ENCODE results near the gene CERT1. TPM values are rescaled to one million over a fixed set of nuclear protein-coding genes. Genes with fewer than 3 reads are reported as not detected.

The CERT1 gene
- total RNA-seq, 1 experiment from 2014 or later, result 50.2 TPM

DNA sequence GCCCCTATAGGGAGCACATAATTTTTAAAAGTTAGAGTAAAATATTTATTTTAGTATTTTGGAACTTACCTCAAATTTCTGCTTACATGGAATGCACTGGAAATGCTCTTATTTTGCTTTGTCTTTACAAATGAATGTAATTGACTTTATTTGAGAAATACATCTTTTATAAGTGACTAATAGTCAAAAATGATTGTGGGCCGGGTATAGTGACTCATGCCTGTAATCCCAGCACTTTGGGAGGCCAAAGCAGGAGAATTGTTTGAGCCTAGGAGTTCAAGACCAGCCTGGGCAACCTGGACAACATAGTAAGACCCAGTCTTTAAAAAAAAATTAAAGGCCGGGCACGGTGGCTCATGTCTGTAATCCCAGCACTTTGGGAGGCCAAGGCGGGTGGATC lies 168.6 kb downstream of the CERT1 start:
- Mint-ChIP-seq H3K27me3 (ENCODE audit: low read depth) (no peaks in the 10 kb centered on the region), H3K4me1 (peaks cover 31% of the 10 kb centered on the region in 2 experiments), H3K9me3 (no peaks in the 10 kb centered on the region), H3K27ac (peak overlapping the region in 2 of 3 experiments; percentile 40 to 48; a peak in 1 of 7 replicates), H3K36me3 (ENCODE audit: insufficient read depth in 1 of 3, low read depth in 3 of 3) (peaks cover 43 to 61% (median 60%) of the 10 kb centered on the region in 3 experiments), H3K4me3 (no peak overlapping the region)
- Histone ChIP-seq H4K20me1 (ENCODE audit: control insufficient read depth, insufficient read depth, insufficient read length) (no peaks in the 10 kb centered on the region), H3K79me1 (ENCODE audit: insufficient read depth, low read depth, low read length, poor library complexity, severe bottlenecking) (no peaks in the 10 kb centered on the region), H3K27ac (ENCODE audit: insufficient read length, low read depth, low read length) (no peak overlapping the region), H3K4me1 (ENCODE audit: insufficient read depth, low read length) (no peaks in the 10 kb centered on the region), H2BK20ac (ENCODE audit: low read depth, low read length, poor library complexity, severe bottlenecking) (no peak overlapping the region), H4K8ac (replicated peaks; ENCODE audit: insufficient read length, low read depth, low read length) (no peak overlapping the region), H2BK120ac (ENCODE audit: low read depth, low read length, poor library complexity, severe bottlenecking) (no peak overlapping the region), H2BK5ac (ENCODE audit: insufficient read length, low read length) (no peak overlapping the region), H3K23ac (ENCODE audit: insufficient read length, low read depth, low read length) (no peak overlapping the region), H3K4ac (ENCODE audit: low read depth, low read length) (no peak overlapping the region), H3K79me2 (ENCODE audit: insufficient read depth, low read length) (peaks cover 55% of the 10 kb centered on the region), H4K91ac (ENCODE audit: insufficient read length, low read depth, low read length) (no peak overlapping the region), H3K27me3 (ENCODE audit: insufficient read depth, low read length) (no peaks in the 10 kb centered on the region), H3K23me2 (ENCODE audit: insufficient read length, low read depth, low read length, poor library complexity, severe bottlenecking) (peaks cover 3% of the 10 kb centered on the region), H2BK12ac (ENCODE audit: insufficient read length, low read depth, low read length) (no peak overlapping the region), H2AFZ (ENCODE audit: low read length) (no peak overlapping the region), H2AK5ac (ENCODE audit: insufficient read length, low read length) (no peak overlapping the region), H3K9me3 (ENCODE audit: control insufficient read depth, low read depth, low read length) (no peaks in the 10 kb centered on the region), H3K18ac (ENCODE audit: insufficient read length, low read depth, low read length) (no peak overlapping the region), H3K14ac (ENCODE audit: insufficient read depth, low read length) (no peak overlapping the region), H4K5ac (ENCODE audit: insufficient read length, low read depth, low read length) (no peak overlapping the region), H3T11ph (ENCODE audit: low read length) (no peak overlapping the region), H2BK15ac (ENCODE audit: low read depth, low read length) (no peak overlapping the region), H3K9ac (ENCODE audit: extremely low read depth, insufficient read length, low read length) (no peak overlapping the region), H3K4me2 (ENCODE audit: insufficient read depth, insufficient read length, low read length) (no peak overlapping the region), H3K56ac (ENCODE audit: insufficient read length, low read depth, low read length) (no peak overlapping the region)
- WGBS (ENCODE audit: extremely low coverage, insufficient read length, low lambda C conversion rate), result no CpG with 5 or more reads among the region's 4 CpGs
- TF ChIP-seq, protein P1, sequence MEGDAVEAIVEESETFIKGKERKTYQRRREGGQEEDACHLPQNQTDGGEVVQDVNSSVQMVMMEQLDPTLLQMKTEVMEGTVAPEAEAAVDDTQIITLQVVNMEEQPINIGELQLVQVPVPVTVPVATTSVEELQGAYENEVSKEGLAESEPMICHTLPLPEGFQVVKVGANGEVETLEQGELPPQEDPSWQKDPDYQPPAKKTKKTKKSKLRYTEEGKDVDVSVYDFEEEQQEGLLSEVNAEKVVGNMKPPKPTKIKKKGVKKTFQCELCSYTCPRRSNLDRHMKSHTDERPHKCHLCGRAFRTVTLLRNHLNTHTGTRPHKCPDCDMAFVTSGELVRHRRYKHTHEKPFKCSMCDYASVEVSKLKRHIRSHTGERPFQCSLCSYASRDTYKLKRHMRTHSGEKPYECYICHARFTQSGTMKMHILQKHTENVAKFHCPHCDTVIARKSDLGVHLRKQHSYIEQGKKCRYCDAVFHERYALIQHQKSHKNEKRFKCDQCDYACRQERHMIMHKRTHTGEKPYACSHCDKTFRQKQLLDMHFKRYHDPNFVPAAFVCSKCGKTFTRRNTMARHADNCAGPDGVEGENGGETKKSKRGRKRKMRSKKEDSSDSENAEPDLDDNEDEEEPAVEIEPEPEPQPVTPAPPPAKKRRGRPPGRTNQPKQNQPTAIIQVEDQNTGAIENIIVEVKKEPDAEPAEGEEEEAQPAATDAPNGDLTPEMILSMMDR (conservative IDR thresholded peaks at IDR 0.05), result no peak
- no peak for DNase-seq

Measured in H9 (cell line).